ENCODE measurements around the gene GARIN5B. TPM values are rescaled to one million over a fixed set of nuclear protein-coding genes. Genes with fewer than 3 reads are reported as not detected.

Gene GARIN5B
- total RNA-seq, 4 donors from 2014 or later = not detected

DNA sequence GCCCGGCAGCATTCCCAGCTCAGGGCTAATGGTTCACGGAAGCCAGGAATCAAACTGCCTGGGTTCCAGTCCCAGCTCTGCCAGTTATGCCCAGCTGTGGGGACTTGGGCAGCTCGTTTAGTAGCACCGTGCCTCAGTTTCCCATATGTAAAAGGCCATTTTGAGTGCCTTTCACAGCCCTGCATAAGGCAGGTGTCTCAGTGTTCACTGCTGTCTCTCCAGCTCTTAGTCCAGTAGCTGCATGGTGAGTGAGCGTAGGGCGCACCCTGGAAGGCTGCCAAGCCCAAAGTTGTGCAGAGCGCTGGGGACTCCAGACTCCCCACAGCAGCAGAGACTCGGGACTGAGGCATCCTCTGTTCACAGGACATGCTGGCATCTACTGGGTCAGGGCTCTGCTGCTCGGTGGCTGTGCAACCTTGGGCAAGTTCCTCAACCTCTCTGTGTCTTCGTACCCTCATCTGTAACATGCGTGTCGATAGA lies 28.2 kb upstream of the GARIN5B start:
- TF ChIP-seq POLR2A (IDR thresholded peaks at IDR 0.05) = no peak
- intact Hi-C loops (cut with DNase I) = no loop called here
- no peaks in the 10 kb centered on the region for H3K9me3 ChIP-seq
- H3K36me3 ChIP-seq = peaks cover 6 to 52% (median 22%) of the 10 kb centered on the region in 3 donors
- no peak for DNase-seq
- peaks cover 23 to 66% (median 46%) of the 10 kb centered on the region in 3 donors for H3K4me1 ChIP-seq
- no peaks in the 10 kb centered on the region for H3K27me3 ChIP-seq
- 45 to 71% methylated on average over 7 of the region's 12 CpGs for WGBS, 2 donors
- H3K27ac ChIP-seq = peak overlapping the region in 3 of 4 donors; percentile 7 to 33 (median 25)
- no peak overlapping the region for H3K4me3 ChIP-seq

DNA sequence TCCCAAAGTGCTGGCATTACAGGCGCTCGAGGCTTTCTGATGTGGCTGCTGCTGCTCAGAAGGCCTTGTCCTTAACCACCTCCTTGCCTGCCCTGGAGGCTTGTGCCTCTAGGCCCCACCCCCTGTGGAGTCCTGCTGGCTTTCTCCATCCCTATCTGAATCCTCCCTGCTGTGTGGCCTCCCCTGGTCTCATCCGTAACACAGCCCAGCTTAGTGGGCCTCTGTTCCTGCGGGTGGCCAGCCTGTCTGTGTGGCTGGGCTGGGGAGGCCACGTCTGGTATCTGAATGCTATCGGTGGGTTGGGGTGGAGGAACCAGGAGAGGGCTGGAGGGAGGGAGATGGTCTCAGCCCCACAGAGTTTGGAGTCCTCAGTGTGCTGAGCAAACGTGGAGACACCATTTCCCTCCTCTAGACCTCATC lies 27.4 kb upstream of the GARIN5B start:
- no peaks in the 10 kb centered on the region for H3K9me3 ChIP-seq
- 33 to 66% methylated on average over 1 to 4 of the region's 7 CpGs for WGBS, 2 donors
- intact Hi-C loops (cut with DNase I) = no loop called here
- no peaks in the 10 kb centered on the region for H3K27me3 ChIP-seq
- H3K36me3 ChIP-seq = peaks cover 6 to 52% (median 22%) of the 10 kb centered on the region in 3 donors
- DNase-seq = no peak
- no peak overlapping the region for H3K4me3 ChIP-seq
- peaks cover 23 to 66% (median 46%) of the 10 kb centered on the region in 3 donors for H3K4me1 ChIP-seq
- TF ChIP-seq, protein P1, sequence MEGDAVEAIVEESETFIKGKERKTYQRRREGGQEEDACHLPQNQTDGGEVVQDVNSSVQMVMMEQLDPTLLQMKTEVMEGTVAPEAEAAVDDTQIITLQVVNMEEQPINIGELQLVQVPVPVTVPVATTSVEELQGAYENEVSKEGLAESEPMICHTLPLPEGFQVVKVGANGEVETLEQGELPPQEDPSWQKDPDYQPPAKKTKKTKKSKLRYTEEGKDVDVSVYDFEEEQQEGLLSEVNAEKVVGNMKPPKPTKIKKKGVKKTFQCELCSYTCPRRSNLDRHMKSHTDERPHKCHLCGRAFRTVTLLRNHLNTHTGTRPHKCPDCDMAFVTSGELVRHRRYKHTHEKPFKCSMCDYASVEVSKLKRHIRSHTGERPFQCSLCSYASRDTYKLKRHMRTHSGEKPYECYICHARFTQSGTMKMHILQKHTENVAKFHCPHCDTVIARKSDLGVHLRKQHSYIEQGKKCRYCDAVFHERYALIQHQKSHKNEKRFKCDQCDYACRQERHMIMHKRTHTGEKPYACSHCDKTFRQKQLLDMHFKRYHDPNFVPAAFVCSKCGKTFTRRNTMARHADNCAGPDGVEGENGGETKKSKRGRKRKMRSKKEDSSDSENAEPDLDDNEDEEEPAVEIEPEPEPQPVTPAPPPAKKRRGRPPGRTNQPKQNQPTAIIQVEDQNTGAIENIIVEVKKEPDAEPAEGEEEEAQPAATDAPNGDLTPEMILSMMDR (IDR thresholded peaks at IDR 0.05) = no peak
- H3K27ac ChIP-seq = peak overlapping the region in 1 of 4 donors; percentile 33

DNA sequence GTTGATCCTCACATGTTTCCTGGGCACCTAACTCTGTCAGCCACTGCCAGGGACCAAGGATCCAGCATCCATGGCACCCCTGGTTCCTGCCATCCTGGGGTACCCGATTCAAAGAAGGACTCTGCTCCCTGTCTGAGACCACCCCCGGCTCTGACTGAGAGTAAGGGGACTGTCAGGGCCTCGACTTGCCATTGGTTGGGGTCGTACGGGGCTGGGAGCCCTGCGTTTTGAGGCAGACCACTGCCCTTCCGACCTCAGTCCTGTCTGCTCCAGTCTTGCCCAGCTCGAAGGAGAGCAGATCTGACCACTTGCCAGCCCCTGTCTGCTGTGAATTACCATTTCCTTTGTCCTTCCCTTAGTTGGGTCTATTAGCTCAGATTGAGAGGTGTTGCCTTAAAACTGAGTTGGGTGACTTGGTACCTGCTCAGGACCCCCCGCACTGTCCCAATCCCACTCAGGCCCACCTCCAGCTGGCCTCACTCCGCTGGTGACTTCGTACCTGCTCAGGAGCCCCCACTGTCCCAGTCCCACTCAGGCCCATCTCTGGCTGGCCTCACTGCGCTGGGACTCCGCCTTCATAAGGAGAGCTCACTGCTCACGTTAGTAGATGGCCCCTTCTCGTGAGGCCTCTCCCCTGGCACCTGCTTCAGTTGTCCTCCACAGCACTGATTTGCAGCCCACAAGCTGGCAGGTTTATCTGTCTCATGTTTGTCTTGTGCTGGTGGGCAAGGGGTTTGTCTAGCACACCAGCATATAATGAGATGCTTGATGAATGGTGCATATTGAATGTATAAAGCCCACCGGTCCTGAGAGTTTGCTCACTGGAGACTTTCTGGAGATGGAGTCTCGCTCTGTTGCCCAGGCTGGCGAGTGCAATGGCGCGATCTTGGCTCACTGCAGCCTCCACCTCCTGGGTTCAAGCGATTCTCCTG lies 26.6 kb upstream of the GARIN5B start:
- Histone ChIP-seq H3K27ac (peak overlapping the region in 1 of 4 donors; percentile 34), H3K4me1 (peaks cover 27 to 72% (median 51%) of the 10 kb centered on the region in 3 donors), H3K36me3 (peaks cover 6 to 52% (median 22%) of the 10 kb centered on the region in 3 donors), H3K27me3 (no peaks in the 10 kb centered on the region), H3K9me3 (no peaks in the 10 kb centered on the region), H3K4me3 (no peak overlapping the region)
- intact Hi-C loops (cut with DNase I) = no loop called here
- TF ChIP-seq, protein P1 (IDR thresholded peaks at IDR 0.05) = no peak
- no peak for TF ChIP-seq POLR2A (IDR thresholded peaks at IDR 0.05)
- DNase-seq = no peak
- 79 to 82% methylated on average over 16 to 20 of the region's 21 CpGs for WGBS, 2 donors

DNA sequence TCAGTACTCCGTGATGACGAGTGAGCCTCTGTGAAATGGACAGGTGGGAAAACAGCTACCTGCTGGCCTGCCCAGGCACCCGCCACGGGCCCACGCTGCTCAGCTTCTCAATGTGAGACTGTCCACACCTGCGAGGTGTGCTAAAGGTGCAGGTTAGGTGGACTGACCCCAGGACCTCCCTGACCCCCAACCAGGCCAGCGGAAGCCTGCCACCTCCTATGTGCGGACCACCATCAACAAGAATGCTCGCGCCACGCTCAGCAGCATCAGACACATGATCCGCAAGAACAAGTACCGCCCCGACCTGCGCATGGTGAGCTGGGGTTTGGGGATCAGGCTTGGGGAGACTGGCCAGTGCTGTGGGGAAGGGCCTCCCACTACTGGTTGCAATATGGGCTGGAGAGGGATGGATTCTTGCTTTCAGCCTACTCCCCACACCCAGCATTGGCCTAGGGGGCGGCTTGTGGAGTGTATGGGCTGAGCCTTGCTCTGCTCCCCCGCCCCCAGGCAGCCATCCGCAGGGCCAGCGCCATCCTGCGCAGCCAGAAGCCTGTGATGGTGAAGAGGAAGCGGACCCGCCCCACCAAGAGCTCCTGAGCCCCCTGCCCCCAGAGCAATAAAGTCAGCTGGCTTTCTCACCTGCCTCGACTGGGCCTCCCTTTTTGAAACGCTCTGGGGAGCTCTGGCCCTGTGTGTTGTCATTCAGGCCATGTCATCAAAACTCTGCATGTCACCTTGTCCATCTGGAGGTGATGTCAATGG lies 24.9 kb upstream of the GARIN5B start:
- TF ChIP-seq, protein P1 (IDR thresholded peaks at IDR 0.05) = no peak
- TF ChIP-seq POLR2A (IDR thresholded peaks at IDR 0.05) = no peak
- no peak for DNase-seq
- H3K4me1 ChIP-seq = peaks cover 34 to 85% (median 60%) of the 10 kb centered on the region in 3 donors
- intact Hi-C loops (cut with DNase I) = no loop called here
- H3K27ac ChIP-seq = peak overlapping the region in 2 of 4 donors; percentile 94 to 97
- H3K36me3 ChIP-seq = peaks cover 6 to 52% (median 22%) of the 10 kb centered on the region in 3 donors
- no peaks in the 10 kb centered on the region for H3K27me3 ChIP-seq
- H3K9me3 ChIP-seq = no peaks in the 10 kb centered on the region
- peak overlapping the region; percentile 74 to 97 (median 88) for H3K4me3 ChIP-seq
- 58 to 59% methylated on average over 2 to 8 of the region's 24 CpGs for WGBS, 2 donors

DNA sequence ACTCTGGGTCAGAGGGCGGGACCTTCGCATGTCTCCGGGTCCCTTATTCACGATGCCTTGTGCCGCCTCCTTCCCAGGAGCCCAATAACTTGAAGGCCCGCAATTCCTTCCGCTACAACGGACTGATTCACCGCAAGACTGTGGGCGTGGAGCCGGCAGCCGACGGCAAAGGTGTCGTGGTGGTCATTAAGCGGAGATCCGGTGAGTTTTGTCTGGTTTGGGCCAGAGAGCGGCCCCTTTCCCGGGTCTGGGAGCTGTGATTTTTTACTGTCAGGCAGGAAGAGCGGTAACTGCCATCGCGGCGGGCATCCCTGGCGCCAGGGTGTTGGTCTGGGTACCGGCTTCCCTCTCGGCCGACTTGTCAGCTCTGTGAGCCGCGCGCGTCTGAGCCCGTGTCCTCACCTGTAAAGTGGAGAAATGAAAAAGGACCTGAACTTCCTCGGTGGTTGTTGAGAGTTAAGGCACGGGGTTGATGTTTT lies 23.5 kb upstream of the GARIN5B start:
- peak overlapping the region; percentile 74 to 97 (median 88) for H3K4me3 ChIP-seq
- H3K27ac ChIP-seq = peak overlapping the region; percentile 86 to 97 (median 93)
- peaks cover 6 to 52% (median 22%) of the 10 kb centered on the region in 3 donors for H3K36me3 ChIP-seq
- H3K4me1 ChIP-seq = peaks cover 34 to 80% (median 62%) of the 10 kb centered on the region in 3 donors
- TF ChIP-seq, protein P1 (IDR thresholded peaks at IDR 0.05) = no peak
- no peak for TF ChIP-seq POLR2A (IDR thresholded peaks at IDR 0.05)
- DNase-seq = no peak
- intact Hi-C loops (cut with DNase I) = no loop called here
- H3K9me3 ChIP-seq = no peaks in the 10 kb centered on the region
- no peaks in the 10 kb centered on the region for H3K27me3 ChIP-seq
- 0% methylated on average over 2 of the region's 33 CpGs; no CpG with 5 or more reads in 1 of the 2 donors for WGBS, 2 donors

All from esophagus squamous epithelium (tissue), 5 donors.